HCT116 (cell line): ENCODE data around the gene PGLYRP4.

Experiments used
- EZH2 ChIP-seq: fragments of 200-600 bp; sonication (generic); IDR thresholded peaks from 2 replicates; pipeline ENCODE4 v1.6.1; 2017; ENCODE audit warnings: antibody characterized with exemption, mixed run types
- EZH2phosphoT487 ChIP-seq: fragments of 200-600 bp; IDR thresholded peaks from 2 replicates; pipeline ENCODE4 v1.6.1; 2018; ENCODE audit warnings: antibody characterized with exemption, borderline replicate concordance
- POLR2AphosphoS5 ChIP-seq: IDR thresholded peaks from 2 replicates; pipeline ENCODE4 v1.6.1; 2011; ENCODE audit warnings: mild to moderate bottlenecking, low read depth, low read length, moderate library complexity
- SIN3A ChIP-seq: IDR thresholded peaks from 2 replicates; pipeline ENCODE4 v1.6.1; 2012; ENCODE audit warnings: low read depth
- TF ChIP-seq, protein P1 (sequence below), 3 experiments: fragments of 200-600 bp in 1 of 3; sonication (generic) in 1 of 3; IDR thresholded peaks in 2 of 3; conservative IDR thresholded peaks in 1 of 3; 2 replicates each; pipeline ENCODE4 v1.5.1; 2012 to 2017; ENCODE audit warnings: low read depth in 2 of 3, low read length in 2 of 3, antibody characterized with exemption in 1 of 3, borderline replicate concordance in 1 of 3, control low read depth in 1 of 3, mild to moderate bottlenecking in 1 of 3, mixed read lengths in 1 of 3, mixed run types in 1 of 3, moderate library complexity in 1 of 3; ENCODE audit not compliant: insufficient read depth in 1 of 3
- TF ChIP-seq, protein P2 (sequence below): IDR thresholded peaks from 2 replicates; pipeline ENCODE4 v1.6.1; 2012

DNA sequence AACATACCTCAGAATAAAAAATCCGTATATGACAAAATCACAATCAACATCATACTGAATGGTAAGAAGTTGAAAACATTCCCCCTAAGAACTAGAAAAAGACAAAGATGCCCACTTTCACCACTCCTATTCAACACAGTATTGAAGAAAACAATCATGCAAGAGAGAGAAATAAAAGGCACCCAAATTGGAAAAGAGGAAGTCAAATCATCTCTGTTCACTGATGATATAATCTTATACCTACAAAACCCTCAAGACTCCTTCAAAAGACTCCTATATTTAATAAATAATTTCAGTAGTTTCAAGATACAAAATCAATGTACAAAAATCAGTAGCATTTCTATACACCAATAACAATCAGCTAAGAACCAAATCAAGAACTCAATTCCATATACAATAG is 14.7 kb downstream of the PGLYRP4 start:
- TF ChIP-seq, protein P1, sequence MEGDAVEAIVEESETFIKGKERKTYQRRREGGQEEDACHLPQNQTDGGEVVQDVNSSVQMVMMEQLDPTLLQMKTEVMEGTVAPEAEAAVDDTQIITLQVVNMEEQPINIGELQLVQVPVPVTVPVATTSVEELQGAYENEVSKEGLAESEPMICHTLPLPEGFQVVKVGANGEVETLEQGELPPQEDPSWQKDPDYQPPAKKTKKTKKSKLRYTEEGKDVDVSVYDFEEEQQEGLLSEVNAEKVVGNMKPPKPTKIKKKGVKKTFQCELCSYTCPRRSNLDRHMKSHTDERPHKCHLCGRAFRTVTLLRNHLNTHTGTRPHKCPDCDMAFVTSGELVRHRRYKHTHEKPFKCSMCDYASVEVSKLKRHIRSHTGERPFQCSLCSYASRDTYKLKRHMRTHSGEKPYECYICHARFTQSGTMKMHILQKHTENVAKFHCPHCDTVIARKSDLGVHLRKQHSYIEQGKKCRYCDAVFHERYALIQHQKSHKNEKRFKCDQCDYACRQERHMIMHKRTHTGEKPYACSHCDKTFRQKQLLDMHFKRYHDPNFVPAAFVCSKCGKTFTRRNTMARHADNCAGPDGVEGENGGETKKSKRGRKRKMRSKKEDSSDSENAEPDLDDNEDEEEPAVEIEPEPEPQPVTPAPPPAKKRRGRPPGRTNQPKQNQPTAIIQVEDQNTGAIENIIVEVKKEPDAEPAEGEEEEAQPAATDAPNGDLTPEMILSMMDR (IDR thresholded peaks at IDR 0.05 in 2 of 3, conservative IDR thresholded peaks at IDR 0.05 in 1 of 3; ENCODE audit: borderline replicate concordance in 1 of 3, insufficient read depth in 1 of 3, low read depth in 2 of 3, low read length in 2 of 3) = no peak
- TF ChIP-seq, protein P2, sequence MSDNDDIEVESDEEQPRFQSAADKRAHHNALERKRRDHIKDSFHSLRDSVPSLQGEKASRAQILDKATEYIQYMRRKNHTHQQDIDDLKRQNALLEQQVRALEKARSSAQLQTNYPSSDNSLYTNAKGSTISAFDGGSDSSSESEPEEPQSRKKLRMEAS = no peak
- TF ChIP-seq EZH2phosphoT487 (no peak), POLR2AphosphoS5 (no peak), EZH2 (no peak), SIN3A (no peak)
